Thyroid gland (tissue), 4 donors: ENCODE data around the gene LGI1. TPM values are rescaled to one million over a fixed set of nuclear protein-coding genes. Genes with fewer than 3 reads are reported as not detected.

Source experiments
- DNase-seq, 2 donors: peaks; one replicate each; pipeline ENCODE4 v3.0.0-alpha.2; 2019
- H3K27ac ChIP-seq, 3 donors: fragments of 200-600 bp; sonication (generic); 1 replicate in 2 of 3; 2 replicates in 1 of 3; pipeline ENCODE4 v1.5.1; 2016 to 2019; ENCODE audit warnings: mild to moderate bottlenecking in 1 of 3, moderate library complexity in 1 of 3
- H3K27me3 ChIP-seq: fragments of 200-600 bp; sonication (generic); one replicate; pipeline ENCODE4 v1.5.1; 2019
- H3K36me3 ChIP-seq, 2 donors: fragments of 200-600 bp; sonication (generic); one replicate each; pipeline ENCODE4 v1.5.1; 2016 to 2019
- H3K4me1 ChIP-seq, 2 donors: fragments of 200-600 bp; sonication (generic); one replicate each; pipeline ENCODE4 v1.5.1; 2017 to 2019
- H3K4me3 ChIP-seq, 3 donors: fragments of 200-600 bp; sonication (generic); replicated peaks in 1 of 3; 1 replicate in 2 of 3; 2 replicates in 1 of 3; pipeline ENCODE4 v1.5.1; 2016; ENCODE audit warnings: mild to moderate bottlenecking in 1 of 3
- H3K9me3 ChIP-seq: fragments of 200-600 bp; sonication (generic); one replicate; pipeline ENCODE4 v1.5.1; 2017
- CTCF ChIP-seq, 6 experiments: fragments of 200-600 bp in 3 of 6; fragments of 450-650 bp in 3 of 6; sonication (generic) in 3 of 6; IDR thresholded peaks; one replicate each; pipeline ENCODE4 v1.5.1; 2016 to 2019; ENCODE audit warnings: antibody characterized with exemption in 6 of 6, mild to moderate bottlenecking in 2 of 6, inconsistent platforms in 1 of 6, moderate library complexity in 1 of 6
- POLR2A ChIP-seq, 2 donors: fragments of 450-650 bp; IDR thresholded peaks; one replicate each; pipeline ENCODE4 v1.6.1; 2017; ENCODE audit warnings: antibody characterized with exemption in 2 of 2, mild to moderate bottlenecking in 2 of 2, moderate library complexity in 1 of 2
- WGBS, 2 donors: methylation state at CpG; one replicate each; pipeline ENCODE4 v1.1.5; 2017; 5-methylcytosine and 5-hydroxymethylcytosine counted together
- intact Hi-C: fragments of 100-400 bp; cut with DNase I; formaldehyde crosslinking; loops from one replicate; pipeline ENCODE4 v1.15.1; 2023
- total RNA-seq, 4 donors: library from RNA; depleted of rRNA; stranded (reverse); fragments of >200 nt; gene quantifications; one replicate each; pipeline ENCODE4 v1.2.3, GENCODE V29; 2016

LGI1 gene
- not detected for total RNA-seq

GRCh38 chr10:93757801-93758507, at the start of gene LGI1:
Gene LGI1, plus strand, starts transcription at chr10:93757936. Its CDS starts 209 bp downstream, at chr10:93758145.
- Histone ChIP-seq H3K36me3 (no peaks in the 10 kb centered on the region), H3K9me3 (no peaks in the 10 kb centered on the region), H3K27me3 (no peaks in the 10 kb centered on the region), H3K4me3 (no peak within 1 kb of the TSS), H3K4me1 (peaks cover 5 to 10% of the 10 kb centered on the region in 2 donors), H3K27ac (no peak within 1 kb of the TSS)
- no peak for DNase-seq
- intact Hi-C loops, result no loop called here
- TF ChIP-seq POLR2A (IDR thresholded peaks at IDR 0.05), result no peak
- TF ChIP-seq CTCF (IDR thresholded peaks at IDR 0.05), result no peak
- 53 to 68% methylated on average over 16 of the region's 16 CpGs for WGBS, 2 donors

- WGBS, 2 donors, result 36 to 41% methylated on average over 5 of the region's 5 CpGs
- DNase-seq, result no peak
- Histone ChIP-seq H3K36me3 (no peaks in the 10 kb centered on the region), H3K27ac (no peak overlapping the region), H3K4me1 (no peaks in the 10 kb centered on the region), H3K27me3 (no peaks in the 10 kb centered on the region), H3K4me3 (no peak overlapping the region), H3K9me3 (no peaks in the 10 kb centered on the region)
- no peak for TF ChIP-seq CTCF (IDR thresholded peaks at IDR 0.05)
- intact Hi-C loops, result no loop called here
Observed at GRCh38 chr10:93710333-93710909, 47.3 kb upstream of the LGI1 start.

GRCh38 chr10:93711891-93712290, 45.8 kb upstream of the LGI1 start:
- H3K4me3 ChIP-seq, result no peak overlapping the region
- no peaks in the 10 kb centered on the region for H3K9me3 ChIP-seq
- H3K36me3 ChIP-seq, result no peaks in the 10 kb centered on the region
- TF ChIP-seq CTCF (IDR thresholded peaks at IDR 0.05) (no peak), POLR2A (IDR thresholded peaks at IDR 0.05) (no peak)
- intact Hi-C loops, result no loop called here
- no peak overlapping the region for H3K27ac ChIP-seq
- no peak for DNase-seq
- no peaks in the 10 kb centered on the region for H3K27me3 ChIP-seq
- H3K4me1 ChIP-seq, result no peaks in the 10 kb centered on the region
- WGBS, 2 donors, result 59 to 70% methylated on average over 3 of the region's 3 CpGs

- no peak overlapping the region for H3K27ac ChIP-seq
- no peaks in the 10 kb centered on the region for H3K27me3 ChIP-seq
- H3K4me1 ChIP-seq, result no peaks in the 10 kb centered on the region
- no peaks in the 10 kb centered on the region for H3K36me3 ChIP-seq
- WGBS, 2 donors, result 75 to 97% methylated on average over 2 of the region's 2 CpGs
- intact Hi-C loops, result no loop called here
- no peaks in the 10 kb centered on the region for H3K9me3 ChIP-seq
- H3K4me3 ChIP-seq, result no peak overlapping the region
- TF ChIP-seq CTCF (IDR thresholded peaks at IDR 0.05) (no peak), POLR2A (IDR thresholded peaks at IDR 0.05) (no peak)
- DNase-seq, result no peak
Observed at GRCh38 chr10:93712593-93712992, 45.1 kb upstream of the LGI1 start.

GRCh38 chr10:93715345-93715744, 42.4 kb upstream of the LGI1 start:
- intact Hi-C loops, result no loop called here
- Histone ChIP-seq H3K36me3 (no peaks in the 10 kb centered on the region), H3K27me3 (no peaks in the 10 kb centered on the region), H3K27ac (no peak overlapping the region), H3K9me3 (no peaks in the 10 kb centered on the region), H3K4me1 (no peaks in the 10 kb centered on the region), H3K4me3 (no peak overlapping the region)
- 86% methylated on average over 5 of the region's 5 CpGs for WGBS, 2 donors
- DNase-seq, result no peak
- TF ChIP-seq CTCF (IDR thresholded peaks at IDR 0.05) (no peak), POLR2A (IDR thresholded peaks at IDR 0.05) (no peak)
